LoVo (cell line): ENCODE results near the gene VSTM4.

Source experiments
- DNase-seq: peaks from one replicate; pipeline ENCODE4 v3.0.0-alpha.2; 2016; ENCODE audit warnings: low spot score

Gene VSTM4

DNA sequence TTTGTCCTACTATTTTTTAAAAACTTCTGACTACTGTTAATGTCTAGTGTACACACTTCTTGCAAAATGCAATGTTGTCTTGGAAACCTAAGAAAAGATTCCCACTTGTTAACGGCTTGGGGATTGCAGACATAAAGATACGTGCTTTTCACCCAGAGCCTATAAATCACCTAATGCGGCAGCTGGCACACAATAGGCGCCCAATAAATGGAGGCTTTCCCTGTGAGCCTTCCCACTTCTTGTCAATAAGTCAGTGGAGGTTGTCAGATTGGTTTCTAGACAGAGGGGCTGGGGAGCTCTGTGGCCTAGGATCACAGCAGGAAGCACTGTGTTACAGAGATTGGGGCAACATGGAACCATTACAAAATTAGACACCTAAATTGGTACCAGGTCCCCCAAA lies 74.7 kb downstream of the VSTM4 start:
- no peak for DNase-seq

DNA sequence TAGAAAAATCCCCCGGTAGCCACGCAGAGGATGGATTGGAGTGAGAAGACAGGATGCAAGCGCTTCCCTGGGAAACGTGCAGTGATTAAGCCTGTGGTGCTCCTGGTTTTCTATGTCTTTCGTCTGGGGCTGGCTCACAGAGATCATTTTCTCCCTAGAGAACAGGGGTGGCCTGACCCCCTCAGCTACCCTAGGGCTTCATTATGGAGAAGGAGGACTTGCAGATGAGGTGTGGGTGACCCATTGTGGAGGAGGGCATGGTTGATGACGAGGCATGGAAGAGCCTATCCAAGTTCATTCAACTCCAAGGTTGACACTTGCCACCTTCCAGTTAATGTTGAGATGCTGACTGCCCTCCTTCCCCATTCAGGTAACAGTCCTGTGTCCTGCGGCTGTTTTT lies 75.9 kb downstream of the VSTM4 start:
- no peak for DNase-seq

DNA sequence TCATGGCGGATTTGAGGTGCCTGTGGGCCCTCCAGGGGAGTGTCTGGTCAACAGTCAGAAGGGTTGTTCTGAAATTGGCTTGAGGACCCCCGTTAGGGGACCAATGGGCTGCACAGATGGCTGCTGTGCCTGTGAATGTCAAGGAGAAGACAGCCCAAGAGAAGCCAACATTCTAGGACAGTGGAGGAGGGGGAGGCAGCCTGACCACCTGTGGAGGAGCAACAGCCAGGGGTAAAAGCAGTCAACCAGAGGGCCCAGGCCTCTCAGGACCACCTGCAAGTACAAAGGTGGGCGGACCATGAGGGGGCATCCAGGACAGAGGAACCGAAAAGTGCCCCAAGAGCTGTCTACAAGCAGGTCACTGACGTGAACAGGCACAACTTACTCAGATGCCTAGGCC lies 76.6 kb downstream of the VSTM4 start:
- no peak for DNase-seq

DNA sequence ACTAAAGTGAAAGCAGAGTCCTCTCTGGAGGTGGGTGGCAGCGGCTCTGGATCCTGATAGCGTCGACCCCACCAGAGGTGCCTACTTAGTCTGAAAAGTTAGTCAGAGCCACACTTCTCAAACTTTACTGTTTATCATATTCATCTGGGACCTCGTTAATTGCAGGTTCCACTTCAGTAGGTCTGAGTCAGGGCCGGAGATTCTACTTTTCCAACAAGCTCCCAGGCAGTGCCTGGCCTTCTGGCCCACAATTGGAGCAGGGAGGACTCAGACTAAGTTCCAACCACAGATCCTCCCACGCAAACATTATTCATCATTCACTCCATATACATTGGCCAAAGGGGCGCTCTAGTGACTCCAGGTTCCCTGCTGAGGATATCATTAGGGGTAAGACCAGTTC lies 78.1 kb downstream of the VSTM4 start:
- no peak for DNase-seq

DNA sequence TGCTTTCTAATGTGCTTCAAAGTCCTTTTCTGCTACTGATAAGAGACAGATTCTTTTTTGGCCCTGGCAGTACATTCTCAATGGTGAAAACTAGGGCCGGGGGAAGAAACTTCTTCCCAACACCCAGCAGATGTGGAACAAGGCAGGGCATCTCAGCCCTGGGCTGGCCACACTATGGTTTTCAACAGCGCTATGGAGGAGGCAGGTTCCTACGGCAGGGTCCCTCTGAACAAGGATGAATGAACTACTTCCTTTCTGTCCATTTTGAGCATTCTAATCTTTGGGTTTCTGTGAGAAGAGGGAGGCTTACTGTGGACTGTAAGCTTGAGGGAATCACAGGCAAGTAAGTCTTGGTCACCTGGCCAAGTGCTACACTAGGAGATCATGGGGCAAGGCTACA lies 78.7 kb downstream of the VSTM4 start:
- DNase-seq = no peak

DNA sequence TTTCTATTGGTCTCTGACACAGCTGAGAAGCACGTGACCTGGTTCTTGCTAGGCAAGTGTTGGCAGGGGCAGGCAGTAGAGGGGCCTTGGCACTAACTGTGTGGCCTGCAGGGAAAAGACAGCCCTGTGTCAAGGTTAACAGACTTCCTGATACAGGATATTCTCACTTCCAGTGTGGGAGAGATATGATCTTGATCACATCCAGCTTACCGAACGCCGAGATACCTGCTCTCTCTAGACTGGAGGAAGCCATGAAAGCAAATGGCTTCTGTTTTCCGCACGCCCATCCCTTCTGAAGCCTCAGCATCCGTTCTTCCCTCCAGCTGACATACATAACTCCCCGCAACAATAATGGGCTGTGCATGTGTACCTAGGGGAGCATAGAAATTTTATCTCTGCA lies 79.4 kb downstream of the VSTM4 start:
- DNase-seq = no peak

DNA sequence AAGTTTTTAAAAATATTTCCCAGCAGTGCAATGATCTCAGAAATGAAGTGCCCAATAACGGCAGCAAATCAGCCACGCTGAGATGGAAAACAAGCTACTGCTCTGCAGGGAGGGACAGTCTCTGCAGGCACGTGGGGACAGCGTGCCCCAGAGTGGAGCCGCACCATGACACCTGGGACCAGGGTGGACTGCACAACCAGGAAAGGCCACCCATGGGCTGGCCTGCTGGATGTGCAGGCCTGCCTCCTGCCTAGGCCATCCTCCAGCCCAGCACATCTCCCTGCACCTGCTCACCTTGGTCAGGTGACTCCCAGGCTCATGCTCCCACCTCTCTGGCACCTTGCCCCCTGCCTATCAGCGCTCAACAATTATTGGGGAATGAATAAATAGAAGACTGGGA lies 80.4 kb downstream of the VSTM4 start:
- no peak for DNase-seq

DNA sequence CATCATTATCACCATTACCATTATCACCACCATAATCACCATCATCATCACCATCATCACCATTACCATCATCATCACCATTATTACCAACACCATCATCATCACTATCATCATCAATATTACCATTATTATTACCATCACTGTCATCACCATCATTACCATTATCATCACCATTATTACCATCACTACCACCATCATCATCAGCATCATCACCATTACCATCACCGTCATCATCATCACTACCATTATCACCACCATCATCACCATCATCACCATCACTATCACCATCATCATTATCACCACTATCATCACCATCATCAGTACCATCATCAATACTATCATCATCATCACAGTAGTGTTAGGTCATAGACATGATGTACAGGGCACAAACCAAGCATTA lies 81.4 kb downstream of the VSTM4 start:
- DNase-seq = no peak

DNA sequence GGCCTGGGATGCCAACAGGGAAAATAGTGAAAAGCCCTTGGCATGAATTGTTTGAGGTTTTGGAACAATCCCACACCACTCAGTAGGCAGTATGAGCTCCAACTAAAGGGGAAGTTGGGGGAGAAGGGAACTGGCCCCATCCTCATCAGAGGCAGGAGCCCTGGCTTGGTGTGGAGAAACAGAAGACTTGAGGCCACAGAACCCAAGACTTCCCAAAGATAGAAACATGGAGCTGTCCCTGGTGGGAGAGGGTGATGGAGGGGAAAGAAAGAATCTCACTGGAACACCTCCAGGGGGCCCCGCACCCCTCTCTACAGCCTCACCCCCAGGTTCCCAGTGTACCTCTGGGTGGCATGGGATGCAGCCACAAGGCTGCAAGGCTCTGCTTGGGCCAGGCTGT lies 85.7 kb downstream of the VSTM4 start:
- no peak for DNase-seq

DNA sequence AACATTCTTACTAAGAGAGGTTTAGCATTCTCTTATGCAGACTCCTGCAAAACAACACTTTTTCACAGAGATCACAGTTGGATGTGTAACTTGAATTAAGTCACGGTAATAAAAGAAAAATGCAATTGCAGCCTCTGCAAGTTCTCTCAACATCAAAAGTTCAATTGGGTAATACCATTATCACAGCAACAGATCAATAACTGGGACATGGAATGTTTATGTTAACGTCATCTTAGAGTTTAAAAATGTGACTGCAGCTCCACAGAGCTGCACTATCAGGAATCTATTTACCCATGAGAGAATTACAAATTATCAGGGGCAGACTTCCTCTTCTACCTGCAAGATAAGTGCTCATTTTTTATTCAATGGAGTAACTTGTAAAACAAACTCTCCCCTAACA lies 86.7 kb downstream of the VSTM4 start:
- no peak for DNase-seq

DNA sequence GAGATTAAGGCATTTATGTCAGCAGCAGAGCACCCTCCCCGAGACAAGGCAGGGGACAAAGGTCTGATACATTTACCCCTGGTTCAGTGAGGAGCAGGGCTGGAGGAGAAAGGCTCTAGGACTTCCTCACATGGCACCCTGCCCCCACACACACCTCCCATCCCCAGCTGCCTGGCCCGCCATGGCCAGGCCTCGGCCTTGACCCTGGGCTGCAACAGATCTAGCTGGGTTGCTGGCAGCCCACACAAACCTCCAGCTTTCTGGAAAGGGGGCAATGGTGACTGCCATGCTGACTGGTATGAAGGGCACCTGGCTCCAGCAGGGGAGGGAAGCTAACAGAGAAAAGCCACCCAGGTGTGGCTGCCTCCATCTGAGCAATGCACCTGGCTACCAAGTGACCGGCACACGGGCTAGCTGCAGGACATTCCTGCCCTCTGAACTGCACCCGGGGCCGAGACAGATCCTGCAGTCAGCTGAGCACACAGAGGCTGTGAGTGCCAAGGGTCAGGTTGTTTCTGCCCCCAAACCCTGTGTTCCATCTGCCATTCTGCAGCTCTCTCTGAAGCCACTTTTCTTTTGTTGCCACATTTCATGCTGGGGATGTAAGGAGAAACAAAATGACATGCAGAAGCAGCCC lies 89.9 kb downstream of the VSTM4 start:
- no peak for DNase-seq

DNA sequence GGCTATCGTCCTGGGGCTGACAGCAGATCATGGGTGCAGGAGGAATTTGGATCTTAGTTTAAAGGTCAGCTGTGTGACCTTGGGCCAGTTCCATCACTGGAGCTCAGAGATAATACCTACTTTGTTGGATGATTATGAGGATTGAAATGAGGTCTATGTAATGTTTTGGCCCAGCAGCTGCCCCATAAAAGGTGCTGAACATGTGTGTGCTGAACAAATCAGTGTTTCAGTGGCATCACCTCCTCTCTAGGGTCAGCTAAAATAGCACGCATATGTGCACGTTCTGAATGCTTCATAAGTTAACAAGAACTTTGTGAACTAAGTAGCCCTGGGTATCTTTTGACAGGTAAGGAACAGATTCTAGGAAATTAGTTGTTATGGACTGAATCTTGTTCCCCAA lies 90.8 kb downstream of the VSTM4 start:
- no peak for DNase-seq

DNA sequence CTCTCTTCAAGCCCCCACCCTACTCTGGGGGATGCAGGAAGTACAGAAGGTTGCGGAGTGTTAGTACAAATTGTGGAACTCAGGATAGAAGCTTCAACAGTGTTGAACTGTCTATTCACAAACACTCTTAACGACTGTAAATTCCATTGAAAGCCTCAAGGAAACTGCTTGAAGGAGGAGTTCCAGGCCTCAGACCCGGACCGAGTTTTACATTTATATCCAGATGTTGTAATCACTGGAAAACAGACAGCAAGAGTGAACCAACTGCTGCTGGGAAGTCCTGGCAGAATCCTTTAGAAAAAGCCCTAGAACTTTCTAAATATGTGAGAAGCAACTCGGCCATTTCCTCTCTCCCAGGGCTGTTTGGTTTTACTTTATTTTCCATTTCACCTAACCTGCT lies 91.6 kb downstream of the VSTM4 start:
- DNase-seq = no peak

DNA sequence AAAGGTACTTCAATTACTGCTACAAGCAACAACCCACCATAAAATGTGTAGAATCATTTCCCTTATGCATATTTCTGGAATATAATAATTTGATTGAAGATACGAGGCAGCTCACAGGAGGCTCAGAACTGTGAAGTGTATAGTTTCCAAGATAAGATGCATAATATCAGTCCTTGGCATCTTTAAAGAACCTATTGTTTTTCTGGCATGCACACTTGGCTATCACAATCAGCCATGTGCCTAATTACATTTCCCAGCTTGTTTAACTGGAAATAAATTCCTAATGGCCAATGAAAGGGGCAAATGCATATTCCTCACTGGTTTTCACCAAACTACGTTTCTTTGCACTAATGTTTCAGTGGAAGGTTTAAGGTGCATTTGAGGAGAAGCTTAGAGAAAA lies 92.3 kb downstream of the VSTM4 start:
- DNase-seq = no peak

DNA sequence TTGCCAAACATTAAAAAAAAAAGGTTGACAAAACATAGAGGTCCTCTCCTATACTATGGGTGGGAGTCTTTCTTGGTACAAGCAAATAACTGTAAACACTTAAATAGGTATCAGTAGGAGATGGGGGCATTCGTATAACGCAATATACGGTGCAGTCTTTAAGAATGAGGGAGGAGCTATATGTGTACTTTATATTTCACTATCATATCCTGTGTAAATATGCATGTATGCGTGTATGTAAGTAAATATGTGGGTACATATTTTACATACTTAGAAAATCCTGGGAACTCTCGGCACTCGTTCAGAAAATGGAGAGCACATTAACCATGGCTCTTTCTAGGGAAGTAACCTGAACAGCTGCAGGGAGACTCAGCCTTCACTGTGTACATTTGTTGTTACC lies 93.6 kb downstream of the VSTM4 start:
- no peak for DNase-seq

DNA sequence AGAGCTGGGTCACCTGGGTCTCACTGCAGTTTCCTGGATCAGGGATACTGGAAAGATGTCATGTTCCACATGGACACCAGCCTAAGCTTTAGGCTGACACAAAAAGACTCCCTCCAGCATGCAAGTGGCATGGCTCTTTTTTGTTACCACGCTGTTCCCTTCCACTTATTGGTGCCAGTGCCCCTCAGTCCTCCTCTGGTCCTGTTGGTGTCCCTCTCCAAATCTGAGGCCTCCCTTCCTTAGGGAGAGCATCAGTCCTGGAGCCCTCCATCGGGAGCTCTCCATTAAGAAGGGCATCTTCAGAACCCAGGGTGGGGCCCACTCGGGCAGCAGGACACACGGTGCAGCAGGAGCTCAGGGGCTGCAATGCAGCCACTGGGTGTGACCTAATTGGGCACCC lies 99.6 kb downstream of the VSTM4 start:
- no peak for DNase-seq

DNA sequence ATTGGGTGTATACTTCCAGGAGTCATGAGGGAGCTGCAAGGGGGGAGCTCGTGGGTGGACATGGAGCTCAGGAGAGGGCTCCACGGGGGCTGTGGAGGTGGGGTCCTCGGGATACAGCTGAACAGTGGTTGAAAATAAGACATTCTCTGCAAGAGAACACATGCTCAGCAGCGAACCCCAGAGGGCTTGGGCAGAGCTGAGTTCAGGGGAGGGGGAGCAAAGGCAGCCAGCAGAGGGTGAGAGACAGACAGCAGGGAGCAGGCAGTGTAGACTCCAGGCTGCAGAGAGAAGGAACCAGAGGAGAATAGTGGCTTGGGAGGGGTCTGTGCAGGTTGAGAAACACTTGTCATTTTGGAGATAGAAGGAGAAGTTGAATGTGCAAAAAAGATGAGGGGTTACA lies 102.7 kb downstream of the VSTM4 start:
- no peak for DNase-seq

DNA sequence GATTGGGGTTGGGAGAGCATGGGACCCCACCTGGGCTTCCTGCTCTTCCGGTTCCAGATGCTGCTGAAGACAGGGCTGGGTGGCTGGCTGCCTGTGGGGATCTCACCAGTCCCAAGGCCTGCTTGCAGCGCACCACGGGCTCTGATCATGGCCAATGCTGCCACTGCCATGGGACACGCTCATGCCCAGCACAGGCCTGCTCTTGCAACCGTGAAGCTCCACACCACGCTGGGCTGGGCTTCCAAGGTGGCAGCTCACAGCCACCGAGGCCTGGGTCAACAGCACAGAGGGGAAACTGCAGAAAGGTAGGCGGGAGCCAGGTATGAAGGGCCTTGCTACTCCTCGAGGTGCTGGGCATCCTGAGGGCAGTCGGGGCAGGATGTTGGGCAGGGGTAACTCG lies 103.6 kb downstream of the VSTM4 start:
- no peak for DNase-seq

DNA sequence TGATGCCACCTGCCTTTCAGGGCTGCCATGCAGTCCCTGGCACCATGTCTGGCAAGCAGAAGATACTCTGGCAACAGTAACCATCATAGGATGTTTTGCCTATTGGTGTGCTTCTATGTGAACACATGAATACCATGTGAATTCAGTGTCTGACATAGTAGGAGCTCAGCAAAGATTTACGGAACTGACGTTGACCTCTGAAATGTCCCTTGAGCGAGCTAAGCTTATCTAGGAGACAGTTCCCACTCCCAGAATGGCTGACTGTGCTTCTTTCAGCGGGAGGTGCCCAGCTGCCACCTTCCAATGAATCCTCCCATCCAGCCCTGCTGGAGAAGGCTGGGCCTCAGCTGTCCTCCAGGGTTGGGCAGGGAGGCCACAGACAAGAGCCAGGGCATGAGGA lies 104.5 kb downstream of the VSTM4 start:
- no peak for DNase-seq

DNA sequence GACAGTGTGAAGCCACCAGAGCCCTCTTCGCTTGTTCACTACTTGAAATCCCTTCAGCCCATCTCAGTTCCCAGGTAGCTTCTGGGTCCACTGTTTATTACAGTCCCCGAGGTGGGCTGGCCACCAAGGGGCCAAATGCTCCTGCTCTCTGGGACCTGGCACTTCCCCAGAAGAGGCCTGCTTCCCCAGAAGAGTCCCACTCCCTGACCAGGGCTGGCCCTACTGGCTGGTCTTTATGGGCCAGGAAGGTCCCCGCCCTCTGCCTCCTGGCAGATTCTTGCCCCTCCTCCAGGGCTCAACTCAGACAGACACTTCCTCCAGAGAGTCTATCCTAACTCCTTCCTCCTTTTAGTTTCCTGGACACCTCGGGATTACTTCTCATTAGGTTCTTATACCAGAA lies 105.0 kb downstream of the VSTM4 start:
- DNase-seq = no peak

DNA sequence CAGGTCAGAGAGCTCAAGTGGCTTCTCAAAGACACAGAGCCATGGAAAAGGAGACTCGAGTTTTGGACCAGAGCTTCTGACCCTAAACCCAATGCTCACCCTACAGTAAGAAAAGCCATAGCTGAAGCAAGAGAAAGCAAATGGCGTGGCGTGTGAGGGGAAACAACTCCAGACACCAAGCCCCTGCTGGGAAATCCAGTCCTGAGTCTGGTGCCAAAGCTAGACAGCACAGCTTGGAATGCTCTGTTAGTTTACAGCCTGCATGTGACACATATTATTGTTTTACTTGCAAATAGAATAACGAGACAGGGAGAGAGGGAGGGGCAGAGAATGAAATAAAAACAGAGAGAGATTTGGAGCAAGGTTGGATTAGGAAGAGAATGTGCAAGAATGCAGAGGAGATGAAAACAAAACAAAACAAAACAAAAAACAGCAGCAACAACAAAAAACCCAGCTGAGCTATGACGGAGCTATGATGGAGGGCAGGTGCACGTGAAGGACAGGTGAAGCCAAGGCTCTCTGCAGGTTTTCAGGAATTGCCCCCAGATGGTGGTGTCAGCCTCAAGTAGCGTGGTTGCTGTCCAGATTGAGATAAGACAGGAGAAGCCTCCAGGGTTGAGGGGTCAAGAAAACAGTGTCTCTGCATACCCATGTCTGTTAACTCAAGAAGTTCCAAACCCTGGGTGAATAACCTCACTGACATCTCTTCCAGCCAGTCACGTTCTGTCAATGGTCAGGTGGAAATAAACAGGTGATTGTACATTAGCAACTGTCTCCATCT lies 105.9 kb downstream of the VSTM4 start:
- DNase-seq = no peak

DNA sequence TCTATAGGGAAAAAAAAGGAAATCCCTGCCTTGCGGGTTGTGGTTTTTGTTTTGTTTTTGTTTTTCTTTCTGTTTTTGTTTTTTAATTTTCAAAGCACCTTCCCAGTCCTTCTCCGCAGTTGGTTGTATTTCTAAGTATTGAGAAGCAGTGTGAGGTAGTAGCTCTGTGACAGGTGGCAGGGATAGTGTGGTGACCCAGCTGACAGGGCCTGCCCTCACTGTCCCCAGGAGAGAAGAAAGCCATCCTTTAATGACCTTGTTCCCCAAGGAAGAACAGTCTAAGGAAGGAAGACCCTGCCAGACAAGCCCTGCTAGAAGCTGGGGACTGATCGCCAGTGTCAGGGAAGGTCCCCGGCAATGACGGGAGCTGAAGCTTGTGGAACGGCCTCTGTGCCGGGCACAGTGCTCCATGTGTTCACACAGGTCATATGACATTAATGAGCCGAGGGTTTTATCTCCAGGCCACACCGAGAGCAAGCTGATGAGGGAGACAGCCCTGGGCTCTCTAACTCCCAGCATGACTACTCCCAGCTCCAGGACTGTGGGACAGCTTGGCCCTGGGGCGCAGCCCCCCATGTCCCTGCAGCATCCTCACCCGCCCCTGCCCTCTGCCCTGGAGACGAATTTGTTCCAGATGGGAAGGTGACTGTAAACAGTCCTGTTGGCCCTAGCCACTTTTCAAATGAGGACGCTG lies 106.7 kb downstream of the VSTM4 start:
- no peak for DNase-seq

DNA sequence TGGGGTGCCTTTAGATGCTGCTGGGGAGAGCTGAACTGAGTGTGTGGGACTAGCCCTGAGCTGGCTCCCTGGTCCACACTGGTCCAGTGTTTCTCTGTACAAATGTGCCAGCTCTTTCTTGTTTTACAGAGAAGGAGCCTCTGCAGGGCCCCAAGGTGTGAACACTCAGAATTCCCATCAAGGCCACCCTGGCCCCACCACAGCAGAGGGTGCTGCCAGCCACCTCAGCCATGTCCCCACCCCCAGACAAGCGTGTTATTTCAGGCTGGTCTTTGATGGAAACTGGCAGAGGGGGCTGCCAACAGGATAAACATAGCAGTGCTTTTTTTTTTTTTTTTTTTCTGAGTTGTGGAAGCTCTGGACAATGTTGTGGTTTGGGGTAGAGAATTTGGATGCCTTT lies 107.2 kb downstream of the VSTM4 start:
- DNase-seq = no peak

DNA sequence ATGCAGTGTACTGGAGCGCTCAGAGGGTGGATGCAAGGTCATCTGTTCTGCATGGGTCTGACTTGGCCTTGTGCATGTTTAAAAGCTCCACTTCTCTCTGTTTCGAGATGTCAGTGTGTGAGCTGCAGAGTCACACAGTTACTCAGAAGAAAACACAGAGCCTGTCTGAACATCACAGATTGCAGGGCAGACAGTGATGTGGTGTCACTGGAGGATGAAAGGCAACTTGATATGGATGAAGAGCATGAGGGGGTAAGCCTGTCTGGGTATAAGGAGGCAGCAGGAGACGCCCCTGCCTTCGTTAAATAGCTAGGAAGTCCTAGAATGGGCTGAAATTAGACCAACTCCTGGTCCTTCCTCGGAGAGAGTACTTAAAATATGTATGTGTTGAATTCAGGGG lies 108.2 kb downstream of the VSTM4 start:
- DNase-seq = no peak
